ENCODE results near the gene MAGEC1.

Gene MAGEC1

GRCh38 chrX:141945426-141945825 lies 41.7 kb downstream of the MAGEC1 start:
- Mint-ChIP-seq H3K36me3 (no peaks in the 10 kb centered on the region), H3K9me3 (no peaks in the 10 kb centered on the region), H3K27ac (no peak overlapping the region), H3K4me1 (no peaks in the 10 kb centered on the region), H3K4me3 (no peak overlapping the region), H3K27me3 (no peaks in the 10 kb centered on the region)
- DNase-seq (no peak), ATAC-seq (replicated peaks) (no peak)

DNA sequence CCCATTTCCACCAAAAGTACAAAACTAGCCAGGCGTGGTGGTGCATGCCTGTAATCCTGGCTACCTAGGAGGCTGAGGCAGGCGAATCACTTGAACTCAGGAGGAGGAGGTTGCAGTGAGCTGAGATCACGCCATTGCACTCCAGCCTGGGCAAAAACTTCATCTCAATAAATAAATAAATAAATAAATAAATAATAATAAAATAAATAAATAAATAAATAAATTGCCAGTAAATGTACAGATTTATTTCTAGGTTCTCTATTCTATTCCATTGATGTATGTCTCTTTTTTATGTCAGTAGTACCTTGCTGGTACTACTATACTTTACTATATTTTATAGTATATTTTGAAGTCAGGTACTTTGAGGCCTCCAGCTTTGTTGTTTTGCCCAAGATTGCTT lies 43.7 kb downstream of the MAGEC1 start:
- no peaks in the 10 kb centered on the region for H3K27me3 Mint-ChIP-seq

DNA sequence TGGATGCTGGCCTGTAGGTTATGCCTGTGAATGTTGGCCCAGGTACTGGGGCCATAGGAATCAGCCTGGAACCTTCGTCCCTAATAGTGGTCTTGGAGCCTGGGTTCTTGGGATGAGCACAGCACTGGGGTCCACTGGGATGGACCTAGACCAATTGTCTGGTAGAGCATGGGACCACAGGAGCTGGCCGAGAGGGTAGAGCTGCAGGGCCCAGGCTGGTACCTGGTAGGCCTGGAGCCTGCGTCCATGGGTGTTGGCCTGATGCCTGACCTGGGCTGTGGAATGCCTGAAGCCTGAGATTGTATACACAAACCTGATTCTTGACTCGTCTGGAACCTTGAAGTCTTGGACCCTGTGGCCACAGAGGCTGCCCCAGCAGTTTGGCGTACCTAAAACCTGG lies 48.9 kb downstream of the MAGEC1 start:
- ATAC-seq (replicated peaks) (no peak), DNase-seq (no peak)
- no peaks in the 10 kb centered on the region for H3K36me3 Mint-ChIP-seq
- no peaks in the 10 kb centered on the region for H3K4me1 Mint-ChIP-seq
- peaks cover 3 to 14% of the 10 kb centered on the region in 2 donors for H3K9me3 Mint-ChIP-seq
- H3K27ac Mint-ChIP-seq, result no peak overlapping the region
- H3K4me3 Mint-ChIP-seq, result no peak overlapping the region
- no peaks in the 10 kb centered on the region for H3K27me3 Mint-ChIP-seq

More for the DNA sequence above, 43.7 kb downstream of the MAGEC1 start:
- Mint-ChIP-seq H3K4me3 (no peak overlapping the region), H3K36me3 (no peaks in the 10 kb centered on the region), H3K27ac (no peak overlapping the region), H3K4me1 (no peaks in the 10 kb centered on the region), H3K9me3 (peaks cover 3 to 14% of the 10 kb centered on the region in 2 donors)
- no peak for ATAC-seq (replicated peaks)
- no peak for DNase-seq

DNA sequence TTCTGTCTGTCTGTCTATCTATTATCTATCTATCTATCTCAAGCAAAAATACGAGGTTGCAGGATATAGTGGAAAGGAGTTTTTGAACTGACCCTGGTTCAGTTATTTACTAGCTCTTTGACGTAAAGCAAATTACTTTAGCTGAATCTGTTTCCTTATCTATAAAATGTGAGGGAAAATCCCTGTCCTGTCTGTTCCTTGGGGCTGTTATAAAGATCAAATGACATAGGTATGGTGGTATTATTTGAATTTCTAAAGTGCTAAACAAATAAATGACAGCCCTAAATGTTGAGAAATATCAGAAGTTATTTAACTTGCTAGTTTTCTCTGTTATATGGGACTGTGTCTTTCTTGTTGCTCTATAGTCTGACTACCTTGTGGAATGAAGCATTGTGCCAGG lies 55.0 kb downstream of the MAGEC1 start:
- Mint-ChIP-seq H3K36me3 (no peaks in the 10 kb centered on the region), H3K27me3 (no peaks in the 10 kb centered on the region), H3K4me3 (no peak overlapping the region), H3K9me3 (no peaks in the 10 kb centered on the region), H3K4me1 (no peaks in the 10 kb centered on the region), H3K27ac (no peak overlapping the region)
- no peak for DNase-seq
- no peak for ATAC-seq (replicated peaks)
